Stimulated activated CD8-positive, alpha-beta memory T cell treated with anti-CD3 and anti-CD28 coated beads, Interleukin-2, amount 100 ng/mL, for 1 hour (primary cell): Measurements from ENCODE around the gene PCDH9.
"Not testable (repeated sequence)": the region's sequence is repeated elsewhere in the genome, so short reads cannot be mapped to it uniquely, and the experiment has no call there.

ENCODE experiments used
- DNase-seq, 2 donors: peaks; one replicate each; pipeline ENCODE4 v3.0.0-alpha.2; 2020; ENCODE audit warnings: low read depth in 2 of 2

PCDH9 gene

DNA sequence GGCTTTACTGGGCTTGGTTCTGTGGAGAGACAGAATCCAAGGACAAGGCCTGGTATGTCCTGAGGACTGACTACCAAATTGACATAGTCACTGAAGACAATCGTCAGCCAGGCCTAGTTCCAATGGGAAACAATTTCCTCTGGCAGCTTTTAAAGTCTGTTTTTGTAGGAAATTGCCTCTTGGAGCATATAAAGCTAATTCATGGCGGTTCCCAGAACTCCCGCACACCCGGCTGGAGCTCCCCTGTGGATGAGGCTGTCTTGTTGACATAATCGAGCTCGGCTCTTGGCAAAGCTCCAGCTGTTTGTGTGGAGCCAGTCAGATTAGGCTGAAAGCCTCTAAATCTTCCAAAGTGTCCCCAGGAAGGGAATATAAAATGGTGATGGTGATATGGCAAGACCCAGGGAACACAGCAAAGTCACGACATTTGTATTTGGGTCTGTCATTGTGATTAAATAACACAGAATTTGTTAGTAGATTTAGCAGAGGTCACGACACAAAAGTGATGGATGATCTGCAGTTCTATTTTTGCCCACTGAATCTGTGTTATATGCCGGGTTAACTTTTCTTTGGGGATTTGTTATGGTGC lies 395.0 kb downstream of the PCDH9 start:
- DNase-seq, result no peak

DNA sequence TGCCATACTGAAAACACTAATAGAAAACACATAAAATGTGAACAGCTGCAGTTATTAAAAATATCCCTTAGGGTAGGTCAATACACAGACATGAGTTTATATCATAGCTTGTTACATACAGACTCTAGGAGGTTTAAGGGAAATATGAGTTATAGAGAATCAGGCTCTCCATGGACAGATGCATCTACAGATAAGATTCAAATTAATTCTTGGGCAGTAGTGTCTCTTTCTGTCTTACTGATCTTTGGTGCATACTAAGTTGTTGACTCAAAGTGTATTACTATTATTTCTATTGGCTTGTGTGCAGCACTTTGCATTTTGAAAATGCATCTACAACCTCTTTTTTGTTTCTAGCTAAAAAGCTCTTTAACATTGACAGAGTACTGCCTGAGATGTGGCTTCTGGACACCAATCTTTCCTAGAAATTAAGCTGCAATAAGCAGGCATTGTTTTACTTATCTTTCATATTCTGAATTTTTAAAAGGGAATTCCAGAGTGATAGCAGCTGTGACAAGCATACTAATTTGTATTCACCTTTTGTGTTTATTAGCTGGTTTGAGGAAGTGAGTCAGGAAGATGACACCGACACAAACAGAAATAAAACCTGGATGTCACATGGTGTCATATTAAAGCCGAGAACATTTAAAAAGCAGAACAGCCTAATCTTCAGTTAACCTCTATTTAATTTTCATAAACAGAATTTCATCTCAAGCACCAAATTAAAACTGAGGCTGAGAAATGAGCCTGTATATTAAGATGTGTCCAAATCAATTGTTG lies 399.0 kb downstream of the PCDH9 start:
- DNase-seq, result no peak

DNA sequence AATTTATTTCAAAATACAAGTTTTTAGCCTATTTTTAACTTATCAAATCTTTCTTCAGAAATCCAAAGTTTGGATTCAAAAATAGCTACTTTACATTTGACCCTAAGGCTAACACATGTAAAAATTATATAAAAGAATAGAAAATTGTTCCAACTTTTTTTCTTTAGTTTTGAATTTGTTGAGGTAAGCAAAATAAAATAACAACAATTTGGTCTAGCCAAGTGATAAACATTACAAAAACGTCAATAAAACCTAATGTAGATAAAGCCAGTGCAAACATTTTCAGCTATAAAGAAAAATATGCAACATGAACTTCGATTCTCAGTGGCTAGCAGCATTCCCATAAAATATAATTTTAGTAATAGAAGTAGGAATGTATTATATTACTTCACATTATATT lies 400.3 kb downstream of the PCDH9 start:
- DNase-seq, result no peak

GRCh38 chr13:66826398-66826797 lies 403.7 kb downstream of the PCDH9 start:
- DNase-seq, result no peak

DNA sequence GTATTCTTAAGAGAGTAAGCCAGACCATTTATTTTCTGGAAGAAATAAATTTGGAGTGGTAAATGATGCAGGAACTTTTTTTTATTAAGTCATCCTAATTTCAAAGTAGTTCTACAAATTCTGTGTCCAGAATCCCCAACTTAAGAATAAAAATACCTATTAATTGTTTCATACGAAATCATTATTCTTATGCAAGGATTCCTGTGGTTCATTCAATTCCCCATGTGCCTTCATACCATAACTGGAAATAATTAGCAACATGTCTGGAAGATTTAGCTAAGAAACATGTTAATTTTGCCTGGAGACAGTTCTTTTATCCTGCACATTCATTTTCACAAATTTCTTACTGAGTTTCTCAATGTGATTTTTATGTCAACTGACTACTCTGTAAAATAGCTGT lies 408.6 kb downstream of the PCDH9 start:
- no peak for DNase-seq

DNA sequence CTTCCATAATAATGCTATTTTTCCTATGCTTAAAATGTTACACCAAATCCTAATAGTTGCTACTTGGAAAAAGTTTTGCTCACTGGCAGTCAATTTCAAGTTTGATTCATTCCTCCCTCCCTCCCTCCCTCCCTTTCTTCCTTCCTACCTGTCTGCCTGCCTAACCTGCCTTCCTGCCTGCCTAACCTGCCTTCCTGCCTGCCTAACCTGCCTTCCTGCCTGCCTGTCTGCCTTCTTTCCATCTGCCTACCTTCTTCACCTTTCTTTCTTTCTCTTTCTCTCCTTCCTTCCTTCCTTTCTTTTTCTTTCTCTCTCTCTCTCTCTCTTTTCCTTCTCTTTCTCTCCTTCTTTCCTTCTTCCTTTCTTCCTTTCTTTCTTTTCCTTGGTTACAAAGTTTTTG lies 418.7 kb downstream of the PCDH9 start:
- no peak for DNase-seq

DNA sequence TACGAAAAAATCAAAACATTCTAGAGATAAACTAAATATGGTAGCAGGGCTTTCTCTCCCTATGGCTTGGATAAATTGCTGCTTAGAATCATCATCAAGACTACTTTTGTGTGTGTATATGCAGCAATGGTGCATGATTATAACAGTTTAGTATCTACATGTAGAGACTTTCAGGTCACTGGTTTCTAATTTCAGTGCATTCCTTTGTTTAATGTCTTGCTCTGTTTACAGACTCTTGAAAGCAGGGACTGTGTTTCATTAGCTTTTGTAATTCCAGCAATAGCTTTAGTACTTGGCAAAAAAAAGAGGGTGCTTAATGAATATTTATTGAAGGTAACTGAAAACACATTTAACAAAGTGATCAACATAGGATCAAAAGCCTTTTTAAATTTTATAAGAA lies 420.7 kb downstream of the PCDH9 start:
- no peak for DNase-seq

DNA sequence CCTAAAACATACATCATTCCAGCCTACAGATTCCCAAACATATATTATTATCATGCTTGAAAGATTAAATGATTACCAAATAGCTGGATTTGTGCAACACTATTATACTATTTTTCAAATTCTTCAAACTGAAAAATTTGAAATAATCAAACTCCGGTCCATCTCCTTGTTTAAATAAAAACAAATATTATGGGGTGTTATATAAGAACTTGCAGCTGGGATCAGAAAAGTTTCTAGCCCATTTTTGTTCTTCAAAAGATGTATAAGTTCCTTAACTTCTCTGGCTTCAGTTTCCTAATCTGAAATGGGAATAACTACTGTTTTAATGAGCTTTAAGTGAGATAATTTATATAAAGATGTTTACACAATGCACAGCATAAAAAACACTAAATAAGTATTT lies 422.9 kb downstream of the PCDH9 start:
- DNase-seq, result no peak

DNA sequence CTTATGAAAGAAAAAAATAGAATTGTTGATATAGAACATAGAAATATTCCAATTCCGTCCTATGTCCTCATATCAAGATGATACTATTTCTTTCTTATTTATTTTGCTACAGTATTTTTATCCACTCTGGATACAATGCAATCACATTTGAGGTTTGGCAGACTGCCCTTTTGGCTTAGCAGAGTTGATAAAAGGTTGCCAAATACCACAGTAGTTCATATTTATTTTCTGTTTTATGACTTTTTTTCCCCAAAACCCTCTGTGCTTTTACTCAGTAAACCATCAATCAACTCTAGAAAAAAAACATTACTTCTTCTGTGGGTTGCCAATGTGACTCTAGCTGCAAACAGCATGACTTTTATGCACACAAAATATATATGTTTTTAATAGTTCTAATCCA lies 424.5 kb downstream of the PCDH9 start:
- no peak for DNase-seq

- no peak for DNase-seq
These were observed 426.2 kb downstream of the PCDH9 start for GRCh38 chr13:66803808-66804456.

GRCh38 chr13:66803013-66803807 lies 426.9 kb downstream of the PCDH9 start:
- DNase-seq, result no peak

GRCh38 chr13:66795636-66796035 lies 434.5 kb downstream of the PCDH9 start:
- DNase-seq, result no peak

- no peak for DNase-seq
These were observed 435.6 kb downstream of the PCDH9 start for GRCh38 chr13:66794340-66795031.

DNA sequence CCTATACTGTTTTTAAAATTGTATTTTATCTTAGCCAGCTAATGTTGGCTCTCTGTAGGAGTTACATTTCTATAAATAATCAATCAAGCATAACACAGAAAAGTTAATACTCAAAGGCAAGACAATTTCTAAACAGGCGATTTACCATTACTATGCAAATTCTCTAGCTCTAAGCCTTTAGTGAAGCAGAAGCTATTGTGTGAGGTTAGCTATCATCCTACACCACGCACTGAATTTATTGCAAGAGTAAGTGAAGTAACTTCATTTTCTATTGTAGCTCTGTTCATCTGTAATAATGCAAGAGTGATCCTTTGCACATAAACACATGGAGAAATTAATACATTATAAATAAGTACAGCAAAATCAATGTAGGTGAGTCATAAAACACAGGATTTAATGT lies 439.3 kb downstream of the PCDH9 start:
- no peak for DNase-seq

GRCh38 chr13:66781241-66781640 lies 448.9 kb downstream of the PCDH9 start:
- no peak for DNase-seq

DNA sequence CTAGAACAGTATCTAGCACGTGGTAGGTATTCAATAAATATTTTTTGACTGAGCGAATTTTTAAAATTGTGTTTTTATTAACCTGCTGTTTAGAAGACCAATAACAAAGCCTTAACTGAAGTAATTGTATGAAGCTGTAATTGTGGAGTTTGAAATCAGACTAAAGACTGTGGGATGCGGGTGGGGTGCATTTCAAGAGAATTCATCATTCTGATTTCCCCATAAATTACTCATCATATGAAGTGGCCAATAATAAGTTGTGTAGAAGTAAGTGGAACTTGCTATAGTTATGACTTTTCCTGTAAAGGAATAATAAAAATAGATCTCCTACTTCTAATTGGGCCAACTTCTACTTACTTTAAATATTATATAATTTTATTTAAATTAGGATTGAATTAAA lies 449.3 kb downstream of the PCDH9 start:
- no peak for DNase-seq

- DNase-seq, result no peak
These were observed 451.7 kb downstream of the PCDH9 start for GRCh38 chr13:66778461-66778860.

DNA sequence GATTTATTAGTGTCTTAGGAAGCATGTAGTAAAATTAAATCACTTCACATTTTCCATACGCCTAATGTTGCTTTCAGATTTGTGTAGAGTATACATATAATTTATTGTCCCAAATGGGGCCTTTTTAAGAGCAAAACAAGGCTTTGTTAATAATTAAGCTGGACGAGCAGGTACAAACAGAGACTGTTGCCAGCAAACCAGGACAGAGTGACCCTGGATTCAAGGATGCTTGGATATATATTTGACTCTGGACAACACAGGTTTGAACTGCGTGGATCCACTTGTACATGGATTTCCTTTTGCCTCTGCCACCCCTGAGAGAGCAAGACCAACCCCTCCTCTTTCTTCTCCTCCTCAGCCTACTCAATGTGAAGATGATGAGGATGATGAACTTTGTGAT lies 454.9 kb downstream of the PCDH9 start:
- DNase-seq, result no peak

DNA sequence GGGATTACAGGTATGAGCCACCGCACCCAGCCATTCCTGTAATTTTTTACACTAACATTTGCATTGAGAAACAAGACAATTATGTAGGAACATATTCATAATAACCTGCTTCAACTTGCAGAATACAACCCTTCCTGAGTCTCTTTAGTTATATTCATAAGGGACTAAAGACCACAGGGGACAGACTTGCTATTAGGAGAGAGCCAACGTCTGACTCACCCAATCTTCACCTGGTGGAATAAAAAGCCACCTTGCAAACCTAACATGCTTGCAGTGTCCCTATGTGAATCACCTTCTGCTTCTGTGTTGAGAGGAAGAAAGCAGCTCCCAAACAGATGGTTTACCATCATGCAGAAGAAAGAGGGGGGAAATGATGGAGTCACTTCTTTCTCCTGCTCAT lies 456.1 kb downstream of the PCDH9 start:
- DNase-seq, result no peak

DNA sequence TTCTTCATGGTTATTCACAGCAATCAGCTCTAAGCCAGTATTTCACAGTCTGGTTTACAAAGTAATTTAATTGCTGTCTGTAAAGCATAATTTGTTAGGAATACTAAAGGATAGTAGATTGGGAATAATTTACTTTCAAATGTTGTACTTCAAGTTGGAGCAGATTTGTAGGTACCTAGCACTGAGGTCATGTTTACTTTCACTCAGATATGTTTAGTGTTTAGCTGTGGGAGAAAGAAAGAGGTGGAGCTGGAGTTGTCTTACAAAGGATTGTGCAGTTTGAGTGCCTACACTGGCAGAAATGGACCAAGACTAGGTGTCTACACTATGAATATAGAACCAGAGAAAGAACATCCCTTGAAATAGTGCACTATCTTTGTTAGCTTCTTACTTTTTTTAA lies 464.6 kb downstream of the PCDH9 start:
- DNase-seq, result no peak

GRCh38 chr13:66760678-66761077 lies 469.5 kb downstream of the PCDH9 start:
- not testable (repeated sequence) for DNase-seq

- DNase-seq, result no peak
These were observed 470.2 kb downstream of the PCDH9 start for GRCh38 chr13:66759919-66760318.
